ACHN (cell line): ENCODE results near the gene ADRA2B.
"Not testable (repeated sequence)": the region's sequence is repeated elsewhere in the genome, so short reads cannot be mapped to it uniquely, and the experiment has no call there.

Source experiments
- DNase-seq: peaks from one replicate; pipeline ENCODE4 v3.0.0-alpha.2; 2015
- in situ Hi-C: cut with HindIII; loops from 2 replicates; pipeline ENCODE4 v1.10.0; 2017; ENCODE audit warnings: low sequenced_read_pairs, low pct_ligation_motif_present, low pct_unique_long_range_greater_than_20kb

ADRA2B gene

DNA sequence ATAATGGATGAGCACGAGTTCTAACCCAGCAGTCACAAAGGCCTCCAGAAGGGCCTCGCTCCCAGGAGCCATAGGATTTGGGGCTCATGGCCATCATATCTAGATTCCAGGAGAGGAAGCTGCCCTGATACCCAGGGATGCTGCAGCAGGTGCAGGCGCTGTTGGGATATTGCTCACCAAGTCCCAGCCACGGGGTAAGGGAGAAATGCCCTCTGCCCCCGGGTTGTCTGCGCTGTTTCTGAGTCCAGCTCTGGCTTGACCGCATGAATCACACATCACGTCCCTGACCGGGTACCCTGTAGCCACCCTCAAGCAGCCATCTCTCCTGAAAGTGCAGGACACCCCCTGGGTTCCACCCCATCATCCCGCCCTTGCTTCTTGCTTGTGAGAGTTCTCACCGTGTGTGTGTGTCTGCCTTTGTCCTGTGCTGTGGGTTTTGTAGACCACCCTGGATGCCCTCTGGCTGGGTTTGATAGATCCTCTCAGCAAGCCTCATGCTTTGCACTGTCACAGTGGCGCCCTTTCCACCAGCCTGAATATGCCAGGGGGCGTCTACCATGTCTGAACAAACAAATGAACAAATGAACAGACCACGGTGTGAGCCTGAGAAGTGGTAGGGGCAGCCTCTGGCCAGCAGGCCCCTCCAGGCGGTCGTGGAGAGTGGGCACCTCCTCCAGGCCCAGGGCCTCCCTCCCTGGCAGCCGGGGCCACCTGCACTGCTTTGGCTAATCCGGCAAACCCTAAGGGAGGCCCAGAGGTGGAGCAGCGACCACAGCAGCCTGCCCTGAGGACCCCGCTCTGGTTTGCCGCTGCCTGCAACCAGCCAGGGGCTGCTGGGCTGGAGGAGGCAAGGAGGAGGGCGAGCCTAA lies 32.1 kb downstream of the ADRA2B start:
- DNase-seq: no peak
- in situ Hi-C loops: no loop called here

GRCh38 chr2:96083064-96083939 lies 33.1 kb downstream of the ADRA2B start:
- no peak for DNase-seq
- in situ Hi-C loops: no loop called here

- in situ Hi-C loops: no loop called here
- DNase-seq: no peak
Measured at GRCh38 chr2:96082211-96083063, 33.9 kb downstream of the ADRA2B start.

DNA sequence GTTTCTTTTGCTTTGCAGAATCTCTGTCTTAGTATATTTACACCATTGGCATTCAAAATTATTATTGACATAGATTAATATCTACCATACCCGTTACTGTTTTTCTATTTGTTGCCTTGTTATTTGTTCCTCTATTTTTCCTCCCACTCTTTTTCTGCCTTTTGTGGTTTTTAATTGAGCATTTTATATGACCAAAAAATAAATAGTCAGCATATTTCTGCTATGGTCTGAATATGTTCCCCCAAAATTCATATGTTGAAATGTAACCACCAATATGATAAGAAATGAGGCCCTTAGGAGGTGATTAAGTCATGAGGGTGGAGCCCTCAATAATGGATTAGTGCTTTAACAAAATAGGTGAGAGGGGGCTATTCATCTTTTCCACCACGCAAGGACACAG lies 35.3 kb downstream of the ADRA2B start:
- no peak for DNase-seq
- in situ Hi-C loops: no loop called here

GRCh38 chr2:96075199-96075771 lies 41.1 kb downstream of the ADRA2B start:
- in situ Hi-C loops: no loop called here
- no peak for DNase-seq

DNA sequence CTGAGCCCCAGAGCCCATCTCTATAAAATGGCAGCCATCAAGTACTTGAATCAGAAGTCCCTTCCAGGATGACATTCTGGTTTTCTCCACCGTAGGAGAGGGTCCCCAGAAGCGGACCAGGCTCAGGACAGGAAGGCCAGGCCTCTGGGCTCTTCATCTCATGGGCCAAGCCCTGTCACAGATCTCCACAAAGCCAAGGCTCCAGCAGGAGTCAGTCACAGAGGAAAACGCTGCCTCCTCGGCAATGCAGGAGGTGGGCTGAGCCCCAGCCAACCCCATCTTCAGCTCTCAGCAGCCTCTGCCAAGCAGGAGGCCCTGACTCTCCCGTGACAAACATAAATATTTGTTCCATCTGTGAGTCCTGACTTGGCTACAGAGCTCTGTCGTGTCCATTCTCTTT lies 42.2 kb downstream of the ADRA2B start:
- in situ Hi-C loops: no loop called here

GRCh38 chr2:96073170-96073775 lies 43.1 kb downstream of the ADRA2B start:
- DNase-seq: no peak
- in situ Hi-C loops: no loop called here

More for the DNA sequence above, 42.2 kb downstream of the ADRA2B start:
- no peak for DNase-seq

DNA sequence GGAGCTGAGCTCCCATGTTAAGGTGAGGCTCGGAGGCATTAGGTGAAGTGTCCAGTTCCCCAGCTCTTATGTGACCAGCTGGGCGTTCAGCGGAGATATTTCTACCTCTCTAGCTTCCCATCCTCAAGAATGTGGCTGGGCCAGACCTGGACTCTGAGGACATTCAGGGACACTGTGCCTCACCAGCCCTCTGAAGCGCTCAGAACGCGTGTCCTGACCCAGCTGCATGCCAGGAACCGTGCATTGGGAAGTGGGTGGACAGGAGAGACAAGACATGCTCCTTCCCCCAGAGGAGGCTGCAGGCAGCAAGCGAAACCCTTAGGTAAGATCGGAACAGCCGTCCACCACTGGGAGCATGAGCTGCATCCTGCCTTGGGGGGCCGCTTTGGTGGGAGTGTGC lies 43.6 kb downstream of the ADRA2B start:
- in situ Hi-C loops: no loop called here
- no peak for DNase-seq

- in situ Hi-C loops, DNase-seq: not testable (repeated sequence)
Measured at GRCh38 chr2:96071977-96072491, 44.3 kb downstream of the ADRA2B start.

DNA sequence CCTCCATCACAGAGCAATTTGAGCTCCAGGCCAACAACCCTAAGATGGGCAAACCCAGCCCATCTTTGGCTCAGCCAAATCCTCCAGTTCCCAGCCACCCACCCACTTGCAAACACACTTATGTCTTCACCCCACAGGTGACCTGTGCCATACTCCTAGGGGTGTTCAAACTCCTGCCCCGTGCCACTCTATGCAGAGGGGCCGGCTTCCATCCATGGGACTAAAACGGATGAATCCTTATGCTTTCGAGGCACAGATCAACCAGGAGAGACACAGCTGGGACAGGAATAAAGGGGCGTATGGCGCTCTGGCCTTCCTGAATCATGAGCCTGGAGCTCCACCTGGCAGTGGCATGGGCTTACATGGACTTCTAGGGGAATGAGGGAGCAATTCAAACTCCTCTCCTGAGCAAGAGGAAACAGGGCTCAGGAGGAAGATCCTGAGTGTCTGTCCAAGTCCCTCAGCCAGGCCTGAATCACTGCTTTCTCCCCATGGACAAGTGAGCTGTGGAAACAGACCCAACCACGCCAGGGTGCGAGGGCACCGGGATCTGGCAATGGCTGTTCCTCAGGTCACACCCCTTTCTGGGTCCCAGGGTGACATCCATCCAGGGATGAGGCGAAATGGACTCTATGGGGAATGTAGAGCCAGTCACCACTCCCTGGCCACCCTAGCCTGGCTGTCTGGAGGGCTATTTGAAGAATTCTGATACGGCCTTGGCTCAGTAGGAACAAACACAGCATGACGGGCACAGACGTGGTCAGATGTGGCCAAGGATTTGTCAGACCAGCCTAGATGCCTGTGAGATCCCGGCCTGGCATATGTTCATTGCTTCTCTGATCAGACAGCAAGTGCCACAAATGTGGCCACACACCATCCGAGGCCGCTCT lies 45.0 kb downstream of the ADRA2B start:
- DNase-seq, in situ Hi-C loops: not testable (repeated sequence)

- in situ Hi-C loops, DNase-seq: not testable (repeated sequence)
Measured at GRCh38 chr2:96070351-96070750, 46.0 kb downstream of the ADRA2B start.

GRCh38 chr2:96069878-96070277 lies 46.5 kb downstream of the ADRA2B start:
- in situ Hi-C loops, DNase-seq: not testable (repeated sequence)

DNA sequence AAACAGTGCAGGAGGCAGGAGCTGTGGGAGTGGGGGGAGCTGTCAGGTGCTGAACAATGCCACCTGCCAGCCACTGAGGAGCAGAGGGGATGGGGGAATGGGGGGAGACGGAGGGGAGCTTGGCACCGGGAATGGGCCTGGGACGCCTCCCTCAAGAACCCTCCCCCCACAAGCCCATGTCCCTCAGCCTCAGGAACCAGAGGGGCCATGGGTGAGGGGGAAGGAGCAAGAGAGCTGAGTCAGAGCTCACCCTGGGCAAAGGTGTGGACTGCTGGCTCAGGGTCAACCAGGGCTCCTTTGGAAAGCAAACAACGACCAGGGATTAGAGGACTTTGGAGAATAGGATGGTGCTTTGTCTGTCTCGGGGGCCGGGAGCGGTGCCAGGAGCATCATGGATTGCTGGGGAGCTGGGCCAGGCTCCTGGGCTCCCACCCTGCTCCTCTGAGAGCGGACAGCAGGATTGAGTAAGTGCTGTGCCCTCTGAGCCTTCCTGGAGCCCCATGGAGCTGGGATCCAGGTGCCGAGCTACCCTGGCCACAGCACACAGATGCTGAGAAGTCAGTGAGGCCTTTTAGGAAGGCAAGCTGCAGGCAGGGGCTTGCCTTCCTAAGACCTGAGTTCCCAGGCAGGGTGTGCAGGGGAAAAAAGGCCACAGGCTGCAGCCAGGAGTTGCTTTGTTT lies 48.3 kb downstream of the ADRA2B start:
- in situ Hi-C loops, DNase-seq: not testable (repeated sequence)

- DNase-seq, in situ Hi-C loops: not testable (repeated sequence)
Measured at GRCh38 chr2:96067098-96067660, 49.2 kb downstream of the ADRA2B start.

DNA sequence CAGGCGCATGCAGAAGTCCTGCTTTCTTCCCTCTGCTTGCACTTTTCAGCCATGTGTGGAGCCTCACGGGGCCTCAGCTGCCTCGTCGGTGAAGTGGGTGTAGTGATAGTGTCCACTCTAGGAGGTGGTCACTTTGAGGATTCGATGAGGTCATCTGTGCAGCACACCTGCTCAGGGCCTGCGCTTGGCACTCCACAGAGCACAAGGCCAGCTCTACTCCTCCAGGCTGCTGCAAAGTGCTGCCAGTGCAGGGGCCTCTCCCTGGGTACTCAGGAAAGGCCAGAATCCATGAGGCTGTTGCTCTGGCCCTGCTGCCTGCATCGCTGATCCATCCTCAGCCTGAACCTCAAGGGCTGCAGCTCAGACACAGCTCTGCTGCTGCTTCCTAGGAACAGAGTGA lies 49.9 kb downstream of the ADRA2B start:
- DNase-seq, in situ Hi-C loops: not testable (repeated sequence)

GRCh38 chr2:96065954-96066353 lies 50.4 kb downstream of the ADRA2B start:
- DNase-seq, in situ Hi-C loops: not testable (repeated sequence)
